HL-60/S4 treated with retinoic acid at 250 ng/mL for 4 days and 3 days (cell line): Measurements from ENCODE around the gene EFCC1.

Source experiments
- in situ Hi-C: fragments of 300-500 bp; cut with MboI; formaldehyde crosslinking; loops from 2 replicates; pipeline ENCODE4 v1.7.0; 2022; ENCODE audit warnings: low sequenced_read_pairs

Gene EFCC1

GRCh38 chr3:128994581-128995546, 6.2 kb upstream of the EFCC1 start:
- in situ Hi-C loops = no loop called here

- in situ Hi-C loops = no loop called here
These were observed 5.4 kb upstream of the EFCC1 start for GRCh38 chr3:128995737-128996136.

- in situ Hi-C loops = no loop called here
These were observed 4.9 kb upstream of the EFCC1 start for GRCh38 chr3:128996200-128996599.

GRCh38 chr3:128996726-128997125, 4.4 kb upstream of the EFCC1 start:
- in situ Hi-C loops = no loop called here

- in situ Hi-C loops = no loop called here
These were observed 3.5 kb upstream of the EFCC1 start for GRCh38 chr3:128997486-128998133.

- in situ Hi-C loops = no loop called here
These were observed 2.5 kb upstream of the EFCC1 start for GRCh38 chr3:128998561-128998960.

- in situ Hi-C loops = no loop called here
These were observed 2.0 kb upstream of the EFCC1 start for GRCh38 chr3:128999102-128999501.

GRCh38 chr3:129000742-129001100, 383 bp upstream of the EFCC1 start:
- in situ Hi-C loops = no loop called here

- in situ Hi-C loops = no loop called here
These were observed 885 bp downstream of the EFCC1 start for GRCh38 chr3:129001806-129002572.

GRCh38 chr3:129002573-129003569, 1.8 kb downstream of the EFCC1 start:
- in situ Hi-C loops = no loop called here

GRCh38 chr3:129003578-129004112, 2.5 kb downstream of the EFCC1 start:
- in situ Hi-C loops = no loop called here

GRCh38 chr3:129004639-129005295, 3.7 kb downstream of the EFCC1 start:
- in situ Hi-C loops = no loop called here

GRCh38 chr3:129005526-129006303, 4.6 kb downstream of the EFCC1 start:
- in situ Hi-C loops = no loop called here

GRCh38 chr3:129006864-129007263, 5.8 kb downstream of the EFCC1 start:
- in situ Hi-C loops = no loop called here

GRCh38 chr3:129007792-129008191, 6.7 kb downstream of the EFCC1 start:
- in situ Hi-C loops = no loop called here

GRCh38 chr3:129009266-129009665, 8.2 kb downstream of the EFCC1 start:
- in situ Hi-C loops = no loop called here

- in situ Hi-C loops = no loop called here
These were observed 9.3 kb downstream of the EFCC1 start for GRCh38 chr3:129010310-129010956.

GRCh38 chr3:129013491-129013891, 12.4 kb downstream of the EFCC1 start:
- in situ Hi-C loops = no loop called here
